Muscle of arm (tissue), 12 donors: ENCODE data around the gene PLAAT5. TPM values are rescaled to one million over a fixed set of nuclear protein-coding genes. Genes with fewer than 3 reads are reported as not detected.
"Not testable (repeated sequence)": the region's sequence is repeated elsewhere in the genome, so short reads cannot be mapped to it uniquely, and the experiment has no call there.

Experiments
- DNase-seq: peaks from one replicate; pipeline ENCODE4 v3.0.0-alpha.2; 2013
- polyA plus RNA-seq, 12 donors: library from polyadenylated mRNA; unstranded; fragments of 120-200 nt; gene quantifications; one replicate each; pipeline ENCODE4 v1.2.1, GENCODE V29; 2013; ENCODE audit not compliant: insufficient read length in 12 of 12

The PLAAT5 gene
- polyA plus RNA-seq, 12 donors = 1.9 to 7.4 (median 3.1) TPM; not detected in 2

- DNase-seq = no peak
Observed at GRCh38 chr11:63489879-63490278, 1.1 kb downstream of the PLAAT5 start.

GRCh38 chr11:63488789-63489188 is 2.2 kb downstream of the PLAAT5 start:
- DNase-seq = no peak

- no peak for DNase-seq
Observed at GRCh38 chr11:63485777-63486176, 5.2 kb downstream of the PLAAT5 start.

GRCh38 chr11:63480039-63480438 is 10.9 kb downstream of the PLAAT5 start:
- no peak for DNase-seq

GRCh38 chr11:63478896-63479295 is 12.1 kb downstream of the PLAAT5 start:
- DNase-seq = peak; percentile 68

GRCh38 chr11:63476618-63477017 is 14.3 kb downstream of the PLAAT5 start:
- no peak for DNase-seq

GRCh38 chr11:63472372-63472771 is 18.6 kb downstream of the PLAAT5 start:
- no peak for DNase-seq

GRCh38 chr11:63470311-63470710 is 20.7 kb downstream of the PLAAT5 start:
- DNase-seq = no peak

GRCh38 chr11:63462137-63462536 is 28.8 kb downstream of the PLAAT5 start:
- no peak for DNase-seq

GRCh38 chr11:63459586-63459985 is 31.4 kb downstream of the PLAAT5 start:
- no peak for DNase-seq

GRCh38 chr11:63448646-63449045 is 42.3 kb downstream of the PLAAT5 start:
- no peak for DNase-seq

- DNase-seq = no peak
Observed at GRCh38 chr11:63445720-63446119, 45.2 kb downstream of the PLAAT5 start.

GRCh38 chr11:63445118-63445517 is 45.8 kb downstream of the PLAAT5 start:
- no peak for DNase-seq

GRCh38 chr11:63444160-63444559 is 46.8 kb downstream of the PLAAT5 start:
- no peak for DNase-seq

- no peak for DNase-seq
Observed at GRCh38 chr11:63443714-63444113, 47.3 kb downstream of the PLAAT5 start.

- DNase-seq = not testable (repeated sequence)
Observed at GRCh38 chr11:63435831-63436230, 55.1 kb downstream of the PLAAT5 start.

- DNase-seq = not testable (repeated sequence)
Observed at GRCh38 chr11:63435351-63435750, 55.6 kb downstream of the PLAAT5 start.

- not testable (repeated sequence) for DNase-seq
Observed at GRCh38 chr11:63430731-63431130, 60.2 kb downstream of the PLAAT5 start.

GRCh38 chr11:63427971-63428508 is 62.9 kb downstream of the PLAAT5 start:
- no peak for DNase-seq

- no peak for DNase-seq
Observed at GRCh38 chr11:63417174-63417852, 73.7 kb downstream of the PLAAT5 start.
